Smooth muscle cell (in vitro differentiated cells): Measurements from ENCODE around the gene STK32B. TPM values are rescaled to one million over a fixed set of nuclear protein-coding genes. Genes with fewer than 3 reads are reported as not detected.

Experiments
- DNase-seq: peaks from one replicate; lab custom pipeline; 2025; ENCODE audit not compliant: unreplicated experiment; lab: John Stamatoyannopoulos, UW
- H2AFZ ChIP-seq: fragments of 200-600 bp; sonication (generic); 2 replicates; pipeline ENCODE4 v1.6.0; 2016; ENCODE audit warnings: antibody characterized with exemption, low read depth, mild to moderate bottlenecking
- H3F3A ChIP-seq: fragments of 200-600 bp; sonication (generic); 2 replicates; pipeline ENCODE4 v1.6.0; 2017; ENCODE audit warnings: antibody characterized with exemption, low read depth
- H3K27ac ChIP-seq: fragments of 200-600 bp; sonication (generic); 2 replicates; pipeline ENCODE4 v1.5.1; 2016; ENCODE audit warnings: low read depth, mild to moderate bottlenecking
- H3K27me3 ChIP-seq: fragments of 200-600 bp; sonication (generic); 2 replicates; pipeline ENCODE4 v1.6.1; 2016; ENCODE audit warnings: low read depth, mild to moderate bottlenecking
- H3K36me3 ChIP-seq: fragments of 200-600 bp; sonication (generic); 2 replicates; pipeline ENCODE4 v1.5.1; 2016; ENCODE audit warnings: low read depth
- H3K4me1 ChIP-seq: fragments of 200-600 bp; sonication (generic); 2 replicates; pipeline ENCODE4 v1.5.1; 2016; ENCODE audit warnings: low read depth
- H3K4me2 ChIP-seq: fragments of 200-600 bp; sonication (generic); 2 replicates; pipeline ENCODE4 v1.6.0; 2016; ENCODE audit warnings: mild to moderate bottlenecking
- H3K4me3 ChIP-seq: fragments of 200-600 bp; sonication (generic); 2 replicates; pipeline ENCODE4 v1.5.1; 2016; ENCODE audit warnings: mild to moderate bottlenecking
- H3K79me2 ChIP-seq: fragments of 200-600 bp; sonication (generic); 2 replicates; pipeline ENCODE4 v1.6.0; 2016; ENCODE audit warnings: low read depth, mild to moderate bottlenecking
- H3K9ac ChIP-seq: fragments of 200-600 bp; sonication (generic); 2 replicates; pipeline ENCODE4 v1.6.0; 2016; ENCODE audit warnings: low read depth
- H3K9me3 ChIP-seq: fragments of 200-600 bp; sonication (generic); replicated peaks from 2 replicates; pipeline ENCODE4 v1.5.1; 2016; ENCODE audit warnings: low read depth
- H4K20me1 ChIP-seq: fragments of 200-600 bp; sonication (generic); 2 replicates; pipeline ENCODE4 v1.6.0; 2016; ENCODE audit warnings: low read depth
- CTCF ChIP-seq: fragments of 200-600 bp; sonication (generic); IDR thresholded peaks from 2 replicates; pipeline ENCODE4 v1.5.1; 2017; ENCODE audit warnings: borderline replicate concordance, mild to moderate bottlenecking, antibody characterized with exemption; ENCODE audit not compliant: insufficient read depth, poor library complexity, severe bottlenecking
- WGBS: methylation state at CpG from one replicate; pipeline ENCODE4 v1.1.7; 2016; ENCODE audit warnings: low lambda C conversion rate; 5-methylcytosine and 5-hydroxymethylcytosine counted together
- polyA plus RNA-seq: library from polyadenylated mRNA; unstranded; fragments of >200 nt; fragmentation: Nextera tagmentation; extraction: Ambion mirVana; gene quantifications from 2 replicates; pipeline ENCODE4 v1.2.1, GENCODE V29; 2016
- total RNA-seq: library from RNA; depleted of rRNA; stranded (reverse); fragments of >200 nt; gene quantifications from 2 replicates; pipeline ENCODE4 v1.2.3, GENCODE V29; 2014

STK32B gene
- total and polyA plus RNA-seq, 2 experiments from 2014 or later, result 3.5 to 4.0 TPM

GRCh38 chr4:5383191-5383980 is 332.1 kb downstream of the STK32B start:
- Histone ChIP-seq H3K36me3 (no peaks in the 10 kb centered on the region), H3F3A (peaks cover 16% of the 10 kb centered on the region), H4K20me1 (no peaks in the 10 kb centered on the region), H3K79me2 (no peaks in the 10 kb centered on the region), H3K4me2 (no peak overlapping the region), H3K9me3 (no peaks in the 10 kb centered on the region), H3K27me3 (no peaks in the 10 kb centered on the region), H2AFZ (no peak overlapping the region), H3K4me1 (no peaks in the 10 kb centered on the region), H3K9ac (no peak overlapping the region), H3K27ac (peak overlapping the region; percentile 68), H3K4me3 (no peak overlapping the region)
- no peak for DNase-seq
- TF ChIP-seq CTCF, result no peak
- 70% methylated on average over 11 of the region's 11 CpGs for WGBS

- Histone ChIP-seq H2AFZ (no peak overlapping the region), H3K27me3 (no peaks in the 10 kb centered on the region), H3K36me3 (no peaks in the 10 kb centered on the region), H4K20me1 (no peaks in the 10 kb centered on the region), H3K9ac (no peak overlapping the region), H3K79me2 (no peaks in the 10 kb centered on the region), H3F3A (peaks cover 15% of the 10 kb centered on the region), H3K4me2 (no peak overlapping the region), H3K4me3 (no peak overlapping the region), H3K4me1 (no peaks in the 10 kb centered on the region), H3K27ac (no peak overlapping the region), H3K9me3 (no peaks in the 10 kb centered on the region)
- WGBS, result 69% methylated on average over 2 of the region's 4 CpGs
- no peak for TF ChIP-seq CTCF
- DNase-seq, result no peak
Measured at GRCh38 chr4:5385741-5386311, 334.5 kb downstream of the STK32B start.

GRCh38 chr4:5386921-5387320 is 335.6 kb downstream of the STK32B start:
- Histone ChIP-seq H2AFZ (no peak overlapping the region), H3K27ac (no peak overlapping the region), H3F3A (peaks cover 6% of the 10 kb centered on the region), H3K4me2 (no peak overlapping the region), H3K9me3 (no peaks in the 10 kb centered on the region), H3K36me3 (no peaks in the 10 kb centered on the region), H3K4me3 (no peak overlapping the region), H3K9ac (no peak overlapping the region), H3K79me2 (no peaks in the 10 kb centered on the region), H3K4me1 (no peaks in the 10 kb centered on the region), H3K27me3 (no peaks in the 10 kb centered on the region), H4K20me1 (no peaks in the 10 kb centered on the region)
- WGBS, result 94% methylated on average over 14 of the region's 14 CpGs
- no peak for TF ChIP-seq CTCF
- DNase-seq, result no peak
